MCF 10A (cell line): ENCODE results near the gene TMEM132E. TPM values are rescaled to one million over a fixed set of nuclear protein-coding genes. Genes with fewer than 3 reads are reported as not detected.

ENCODE experiments used
- BruUV-seq: library from RNA; stranded (reverse); fragments of 400-500 nt; replicated peaks from 2 replicates; lab custom pipeline; 2021; lab: Mats Ljungman, UMichigan
- CTCF ChIA-PET: fragments of 300-600 bp; sonication (Branson Sonifier 250); formaldehyde crosslinking; extraction: SDS; loops from one replicate; lab custom pipeline; 2021; ENCODE audit warnings: antibody characterized with exemption, inconsistent platforms; lab: Yijun Ruan, JAX
- POLR2A ChIA-PET: fragments of 300-600, 350-650 bp; sonication (Branson Sonifier 250); formaldehyde crosslinking; extraction: SDS; loops from one replicate; lab custom pipeline; 2020; ENCODE audit warnings: antibody characterized with exemption, inconsistent platforms; lab: Yijun Ruan, JAX
- DNase-seq: peaks from one replicate; pipeline ENCODE4 v3.0.0-alpha.2; 2018; ENCODE audit not compliant: unreplicated experiment
- H3K27ac Mint-ChIP-seq: one replicate; pipeline ENCODE4 v1.8.0; 2022; ENCODE audit warnings: mild to moderate bottlenecking, low read depth, mixed read lengths; ENCODE audit not compliant: unreplicated experiment
- H3K27me3 Mint-ChIP-seq: one replicate; pipeline ENCODE4 v1.8.0; 2022; ENCODE audit warnings: mixed read lengths; ENCODE audit not compliant: insufficient read depth, unreplicated experiment
- H3K36me3 Mint-ChIP-seq: one replicate; pipeline ENCODE4 v1.8.0; 2022; ENCODE audit warnings: mild to moderate bottlenecking, moderate library complexity, mixed read lengths; ENCODE audit not compliant: insufficient read depth, unreplicated experiment
- H3K4me1 Mint-ChIP-seq: one replicate; pipeline ENCODE4 v1.8.0; 2022; ENCODE audit warnings: mixed read lengths; ENCODE audit not compliant: insufficient read depth, unreplicated experiment
- H3K4me3 Mint-ChIP-seq: one replicate; pipeline ENCODE4 v1.8.0; 2022; ENCODE audit warnings: mild to moderate bottlenecking, moderate library complexity, mixed read lengths; ENCODE audit not compliant: unreplicated experiment
- H3K9me3 Mint-ChIP-seq: one replicate; pipeline ENCODE4 v1.8.0; 2022; ENCODE audit warnings: mixed read lengths; ENCODE audit not compliant: unreplicated experiment
- CTCF ChIP-seq: fragments of 200-600 bp; IDR thresholded peaks from one replicate; pipeline ENCODE4 v1.8.0; 2022; ENCODE audit warnings: antibody characterized with exemption, mild to moderate bottlenecking; ENCODE audit not compliant: unreplicated experiment
- intact Hi-C: fragments of 100-400 bp; cut with micrococcal nuclease; formaldehyde crosslinking; loops from 2 replicates; pipeline ENCODE4 v1.14.1; 2022
- total RNA-seq: library from RNA; stranded (reverse); gene quantifications from 2 replicates; pipeline ENCODE4 v1.2.3, GENCODE V29; 2022

Gene TMEM132E
- total RNA-seq, 1 experiment from 2014 or later = not detected

- ChIA-PET POLR2A (no interaction called here), CTCF (interaction anchor here (0.7 kb wide), 1 partner anchor 13 kb away, joined by 3 read pairs; no protein-coding TSS in a partner anchor)
- no peak for DNase-seq
- intact Hi-C loops = no loop called here
- no peak for TF ChIP-seq CTCF
- BruUV-seq = no TSS peak
- Mint-ChIP-seq H3K27ac (no peak overlapping the region), H3K4me1 (no peaks in the 10 kb centered on the region), H3K9me3 (peaks cover 36% of the 10 kb centered on the region), H3K4me3 (no peak overlapping the region), H3K36me3 (no peaks in the 10 kb centered on the region), H3K27me3 (no peaks in the 10 kb centered on the region)
Measured at GRCh38 chr17:34571428-34572130, 7.8 kb upstream of the TMEM132E start.

GRCh38 chr17:34572483-34572882 is 6.9 kb upstream of the TMEM132E start:
- H3K36me3 Mint-ChIP-seq = no peaks in the 10 kb centered on the region
- no peaks in the 10 kb centered on the region for H3K4me1 Mint-ChIP-seq
- ChIA-PET CTCF (interaction anchor here (0.7 to 0.8 kb wide), 3 partner anchors 12 to 40 kb away, joined by 3 to 4 read pairs (median 3); no protein-coding TSS in a partner anchor), POLR2A (interaction anchor here (1.0 kb wide), 1 partner anchor 12 kb away, joined by 3 read pairs; no protein-coding TSS in a partner anchor)
- H3K9me3 Mint-ChIP-seq = peaks cover 36% of the 10 kb centered on the region
- BruUV-seq = no TSS peak
- H3K27me3 Mint-ChIP-seq = no peaks in the 10 kb centered on the region
- no peak for DNase-seq
- no peak for TF ChIP-seq CTCF
- H3K27ac Mint-ChIP-seq = no peak overlapping the region
- intact Hi-C loops = no loop called here
- no peak overlapping the region for H3K4me3 Mint-ChIP-seq

- no peak overlapping the region for H3K27ac Mint-ChIP-seq
- DNase-seq = no peak
- ChIA-PET CTCF (no interaction called here), POLR2A (no interaction called here)
- intact Hi-C loops = no loop called here
- no peaks in the 10 kb centered on the region for H3K36me3 Mint-ChIP-seq
- no peak overlapping the region for H3K4me3 Mint-ChIP-seq
- peaks cover 36% of the 10 kb centered on the region for H3K9me3 Mint-ChIP-seq
- H3K4me1 Mint-ChIP-seq = no peaks in the 10 kb centered on the region
- H3K27me3 Mint-ChIP-seq = no peaks in the 10 kb centered on the region
- no TSS peak for BruUV-seq
- no peak for TF ChIP-seq CTCF
Measured at GRCh38 chr17:34575182-34575581, 4.2 kb upstream of the TMEM132E start.

- Mint-ChIP-seq H3K4me1 (no peaks in the 10 kb centered on the region), H3K4me3 (no peak overlapping the region), H3K36me3 (no peaks in the 10 kb centered on the region), H3K27me3 (no peaks in the 10 kb centered on the region), H3K9me3 (peaks cover 14% of the 10 kb centered on the region), H3K27ac (no peak overlapping the region)
- CTCF ChIA-PET = interaction anchor here (0.7 kb wide), 1 partner anchor 36 kb away, joined by 3 read pairs; no protein-coding TSS in a partner anchor
- intact Hi-C loops = no loop called here
- POLR2A ChIA-PET = no interaction called here
- no peak for TF ChIP-seq CTCF
- BruUV-seq = no TSS peak
- no peak for DNase-seq
Measured at GRCh38 chr17:34578016-34578415, 1.4 kb upstream of the TMEM132E start.
